Left renal pelvis (tissue), 4 donors: Measurements from ENCODE around the gene RNF40. TPM values are rescaled to one million over a fixed set of nuclear protein-coding genes. Genes with fewer than 3 reads are reported as not detected.
A peak's percentile ranks its signal among the peaks of the same experiment; 100 is the strongest.

Experiments used
- DNase-seq, 4 donors: peaks; one replicate each; pipeline ENCODE4 v3.0.0-alpha.2; 2013; ENCODE audit warnings: low read depth in 4 of 4, low spot score in 3 of 4
- polyA plus RNA-seq, 4 donors: library from polyadenylated mRNA; unstranded; fragments of 120-200 nt; gene quantifications; one replicate each; pipeline ENCODE4 v1.2.1, GENCODE V29; 2013; ENCODE audit not compliant: insufficient read length in 4 of 4

RNF40 gene
- polyA plus RNA-seq, 4 donors: 108 to 129 (median 121) TPM

DNA sequence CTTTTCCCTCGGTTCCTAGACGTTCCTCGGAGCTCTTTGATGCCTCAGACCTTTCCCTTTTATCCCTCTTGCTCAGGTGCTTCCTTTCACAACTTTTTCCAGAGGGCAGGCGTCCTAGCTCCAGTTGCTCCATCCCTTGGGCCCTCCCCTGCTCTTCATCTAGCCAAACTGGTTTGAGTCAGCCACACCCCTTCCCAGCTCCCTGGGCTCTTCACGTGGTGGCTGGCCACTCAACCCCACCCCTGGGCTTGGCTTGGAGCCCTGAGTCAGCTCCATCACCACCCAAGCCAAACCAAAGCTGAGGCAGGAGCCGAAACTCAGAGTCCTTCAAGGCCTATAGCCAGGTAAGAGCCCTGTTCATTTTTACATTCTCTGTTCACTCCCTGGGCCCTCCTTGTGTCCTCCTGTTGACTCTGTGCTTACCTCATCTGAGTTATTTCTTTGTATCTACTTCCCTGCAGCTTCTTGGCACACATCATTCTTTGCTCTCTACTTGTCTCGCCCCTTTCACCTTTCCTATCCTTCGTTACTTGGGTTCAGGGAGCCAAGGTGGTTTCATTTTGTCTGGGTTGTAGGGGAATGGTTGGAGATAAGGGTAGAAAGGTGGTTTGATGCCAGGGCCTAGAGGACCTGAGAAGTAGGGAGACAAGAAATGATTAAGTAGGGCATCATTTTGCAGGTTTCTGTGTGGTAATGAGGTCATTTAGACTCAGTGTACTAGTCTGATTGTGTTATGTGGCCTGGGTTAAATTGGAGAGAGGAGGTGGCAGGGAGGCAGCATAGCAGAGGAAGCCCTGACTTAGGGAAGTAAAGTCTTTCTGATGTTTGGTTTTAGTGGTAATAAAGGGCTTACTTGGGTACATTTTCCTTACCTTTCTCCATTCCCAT is 21.5 kb upstream of the RNF40 start:
- DNase-seq: peak in 2 of 4 donors; percentile 12 to 46

DNA sequence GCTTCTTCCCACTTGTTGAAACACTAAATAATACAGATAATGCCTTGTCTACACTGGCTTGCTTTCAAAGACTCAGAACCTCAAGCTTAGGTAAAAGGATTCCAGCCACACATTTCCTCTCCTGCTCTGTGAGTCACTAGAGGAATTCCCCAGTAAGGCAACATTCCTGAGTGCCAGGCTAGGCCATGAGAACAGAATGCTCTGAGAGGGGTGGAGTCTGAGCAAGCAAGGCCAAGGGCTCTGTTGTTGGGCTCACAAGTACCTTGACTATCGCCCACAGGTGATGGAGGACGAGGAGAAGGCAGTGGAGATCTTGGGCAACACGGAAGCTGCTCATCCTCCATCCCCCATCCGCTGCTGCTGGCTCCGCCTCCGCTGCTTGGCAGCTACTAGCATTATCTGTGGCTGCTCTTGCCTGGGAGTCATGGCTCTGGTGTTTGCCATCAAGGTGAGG is 20.6 kb upstream of the RNF40 start:
- no peak for DNase-seq

DNA sequence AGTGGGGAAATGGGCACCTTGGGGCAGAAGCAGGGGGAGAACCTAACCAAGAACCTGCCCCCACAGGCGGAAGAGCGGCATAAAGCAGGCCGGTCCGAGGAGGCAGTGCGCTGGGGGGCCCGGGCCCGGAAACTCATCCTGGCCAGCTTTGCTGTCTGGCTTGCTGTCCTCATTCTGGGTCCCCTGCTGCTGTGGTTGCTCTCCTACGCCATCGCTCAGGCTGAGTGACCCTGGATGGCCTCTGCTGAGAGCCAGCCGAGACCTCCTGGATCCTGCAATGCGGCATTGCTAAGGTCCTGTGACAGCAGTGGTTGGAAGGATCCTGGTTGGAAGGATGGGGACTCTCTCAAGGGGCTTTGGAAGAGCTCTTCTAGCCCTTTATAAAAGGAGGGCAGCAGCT is 18.4 kb upstream of the RNF40 start:
- no peak for DNase-seq

DNA sequence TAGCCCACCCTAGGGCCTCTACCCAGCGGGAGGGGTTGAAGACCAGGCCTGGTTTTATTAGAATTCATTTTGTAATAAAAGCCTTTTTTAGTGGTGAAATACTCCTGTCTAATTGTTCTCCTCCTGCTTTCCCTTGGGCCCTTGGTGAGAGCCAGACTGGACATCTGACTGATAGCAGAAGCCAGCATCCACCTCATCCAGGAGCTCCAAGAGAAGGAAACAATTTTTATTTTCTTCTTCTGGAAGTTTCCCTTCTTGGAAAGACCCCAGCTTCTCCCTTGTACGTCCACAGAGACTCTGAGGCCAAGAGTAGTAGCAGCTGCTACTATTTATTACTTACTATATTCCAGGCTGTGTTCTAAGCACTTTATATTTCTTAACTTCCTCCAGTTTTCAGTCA is 17.9 kb upstream of the RNF40 start:
- no peak for DNase-seq

DNA sequence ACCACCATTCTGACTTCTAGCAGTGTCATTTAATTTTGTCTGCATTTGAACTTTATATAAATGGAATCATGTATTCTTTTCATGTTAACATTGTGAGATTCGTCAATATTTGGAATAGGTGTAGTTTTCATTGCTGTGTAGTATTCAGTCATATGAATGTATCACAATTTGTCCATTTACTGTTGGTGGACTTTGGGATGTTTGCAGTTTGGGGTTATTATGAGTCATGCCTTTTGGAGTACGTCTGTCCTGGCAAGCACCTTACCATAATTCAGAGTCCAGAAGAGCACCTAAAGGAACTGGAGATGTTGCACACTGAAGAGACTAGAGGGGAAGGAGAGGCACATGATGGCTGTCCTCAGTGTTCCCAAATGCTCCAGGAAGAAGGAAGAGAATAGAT is 17.0 kb upstream of the RNF40 start:
- DNase-seq: no peak

DNA sequence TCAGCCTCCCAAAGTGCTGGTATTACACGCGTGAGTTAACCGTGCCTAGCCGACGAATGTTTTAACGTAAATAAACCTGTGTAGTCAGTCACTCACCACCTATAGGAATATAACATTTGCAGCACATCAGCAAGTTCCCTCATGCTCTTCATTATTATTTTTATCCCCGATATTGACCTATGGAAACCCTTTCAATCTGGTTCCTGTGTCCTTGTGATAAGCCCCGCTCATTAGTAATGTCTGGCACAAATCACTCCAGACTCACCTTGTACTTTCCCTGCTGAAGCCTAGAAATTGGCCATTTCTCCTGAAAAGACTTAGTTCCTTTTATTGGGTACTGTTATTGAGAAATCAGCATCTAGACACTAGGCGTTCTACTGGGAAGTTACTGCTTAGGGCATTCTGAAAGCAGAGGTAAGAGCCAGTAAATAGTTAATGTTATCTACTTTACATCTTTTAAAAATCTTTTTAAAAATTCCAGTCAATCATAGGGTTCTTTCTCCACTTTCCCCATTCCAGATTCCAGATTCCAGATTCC is 15.4 kb upstream of the RNF40 start:
- DNase-seq: no peak

DNA sequence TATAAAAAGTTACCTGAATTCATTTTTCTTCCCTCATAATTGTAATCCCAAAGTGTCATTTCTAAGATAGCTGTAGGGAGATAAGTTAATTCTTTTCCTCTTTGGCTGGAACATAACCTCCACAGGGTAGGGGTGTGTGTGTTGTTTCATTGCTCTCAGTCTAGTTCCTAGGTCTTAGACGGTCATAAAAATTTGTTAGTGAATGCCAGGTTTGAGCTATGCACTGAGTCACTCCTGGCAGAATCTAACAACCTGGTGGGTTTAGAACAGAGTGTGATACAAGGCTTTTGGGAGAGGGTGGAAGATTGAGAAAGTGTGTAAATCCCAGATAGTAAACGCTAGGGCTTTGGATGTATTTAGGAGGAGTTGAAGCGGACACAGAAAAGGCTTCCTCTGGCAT is 14.8 kb upstream of the RNF40 start:
- DNase-seq: no peak

DNA sequence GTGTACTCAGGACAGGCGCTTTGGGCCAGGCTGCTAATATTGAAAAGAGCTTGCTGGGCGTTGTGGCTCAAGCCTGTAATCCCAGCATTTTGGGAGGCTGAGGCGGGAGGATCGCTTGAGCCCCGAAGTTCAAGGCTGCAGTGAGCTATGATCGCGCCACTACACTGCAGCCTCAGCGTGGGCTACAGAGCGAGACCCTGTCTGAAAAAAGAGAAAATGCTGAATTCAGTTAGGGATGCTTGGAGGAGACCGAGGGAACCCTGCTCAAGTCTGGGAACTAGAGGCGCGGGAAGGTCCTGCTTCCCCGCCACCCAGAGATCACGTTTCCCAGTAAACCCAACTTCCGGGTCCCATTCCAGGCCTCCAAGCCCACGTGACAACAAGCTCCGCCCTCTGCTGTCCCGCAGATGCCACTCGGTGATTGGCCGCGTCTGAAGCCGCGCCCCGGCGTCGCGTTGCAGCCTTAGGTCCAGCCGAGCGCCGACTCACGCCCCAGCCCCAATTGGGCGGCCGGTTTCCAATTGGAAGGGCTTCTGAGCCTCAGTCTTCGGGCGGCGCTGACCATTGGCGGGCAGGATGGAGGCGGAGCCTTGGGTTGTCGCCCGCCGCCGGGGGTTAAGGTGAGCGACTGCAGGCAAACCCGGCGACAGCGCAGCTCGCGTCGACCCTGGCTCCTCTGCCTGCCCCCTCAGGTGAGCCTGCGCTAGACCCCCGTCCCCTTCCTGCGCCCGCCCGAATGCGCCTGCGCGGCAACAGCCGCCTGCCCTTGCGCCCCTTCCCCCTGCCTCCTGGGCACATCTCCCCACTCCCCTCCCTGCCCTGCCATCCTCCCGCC is 14.1 kb upstream of the RNF40 start, which contains the start of gene PHKG2:
TSS of gene PHKG2 (plus strand) at position 627 of the 835 bp plus-strand sequence. CDS start 396 bp downstream, outside the sequence.
- DNase-seq: peak; percentile 94 to 97 (median 96)

DNA sequence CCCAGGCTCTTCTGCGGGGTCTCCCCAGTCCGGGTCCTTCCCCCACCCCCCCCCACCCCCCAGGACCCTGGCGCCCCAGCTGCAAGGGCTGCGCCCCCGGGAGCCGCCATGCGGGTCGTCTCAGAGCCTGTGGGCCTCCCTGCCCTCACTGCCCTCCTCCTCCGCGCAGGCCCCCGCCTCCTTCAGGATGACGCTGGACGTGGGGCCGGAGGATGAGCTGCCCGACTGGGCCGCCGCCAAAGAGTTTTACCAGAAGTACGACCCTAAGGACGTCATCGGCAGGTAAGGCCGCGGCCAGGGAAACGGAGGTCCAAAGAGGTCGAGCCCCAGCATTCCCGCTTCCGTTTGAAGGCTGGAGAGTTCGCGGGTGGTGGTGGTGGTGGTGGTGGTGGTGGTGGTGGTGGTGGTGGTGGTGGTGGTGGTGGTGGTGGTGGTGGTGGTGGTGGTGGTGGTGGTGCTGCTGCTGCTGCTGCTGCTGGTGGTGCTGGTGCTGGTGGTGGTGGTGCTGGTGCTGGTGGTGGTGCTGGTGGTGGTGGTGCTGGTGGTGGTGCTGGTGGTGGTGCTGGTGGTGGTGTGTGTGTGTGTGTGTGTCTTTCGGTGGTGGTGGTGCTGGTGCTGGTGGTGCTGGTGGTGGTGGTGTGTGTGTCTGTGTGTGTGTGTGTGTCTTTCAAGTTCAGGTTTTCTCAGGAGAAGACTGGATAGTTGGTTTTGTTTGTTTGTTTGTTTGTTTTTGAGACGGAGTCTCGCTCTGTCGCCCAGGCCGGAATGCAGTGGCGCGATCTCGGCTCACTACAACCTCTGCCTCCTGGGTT is 13.3 kb upstream of the RNF40 start:
- DNase-seq: no peak

DNA sequence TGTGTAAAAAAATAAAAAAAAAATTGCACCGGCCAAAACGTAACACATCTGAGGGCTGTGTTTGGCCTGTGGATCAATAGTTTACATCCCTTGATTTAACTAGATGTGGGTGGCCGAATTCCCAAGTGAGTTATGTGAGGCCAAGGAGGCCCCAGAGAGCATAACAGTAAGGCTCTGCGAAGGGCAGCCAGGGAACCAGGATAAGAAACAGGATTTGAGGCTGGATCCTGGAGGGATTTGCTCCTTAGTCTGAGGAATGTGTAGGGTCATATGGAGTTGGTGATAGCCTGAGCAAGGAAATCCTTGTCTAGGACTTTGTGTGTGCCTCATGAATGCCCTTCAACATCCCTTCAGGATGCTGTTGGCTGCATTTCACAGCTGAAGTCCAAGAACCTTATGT is 11.9 kb upstream of the RNF40 start:
- no peak for DNase-seq

DNA sequence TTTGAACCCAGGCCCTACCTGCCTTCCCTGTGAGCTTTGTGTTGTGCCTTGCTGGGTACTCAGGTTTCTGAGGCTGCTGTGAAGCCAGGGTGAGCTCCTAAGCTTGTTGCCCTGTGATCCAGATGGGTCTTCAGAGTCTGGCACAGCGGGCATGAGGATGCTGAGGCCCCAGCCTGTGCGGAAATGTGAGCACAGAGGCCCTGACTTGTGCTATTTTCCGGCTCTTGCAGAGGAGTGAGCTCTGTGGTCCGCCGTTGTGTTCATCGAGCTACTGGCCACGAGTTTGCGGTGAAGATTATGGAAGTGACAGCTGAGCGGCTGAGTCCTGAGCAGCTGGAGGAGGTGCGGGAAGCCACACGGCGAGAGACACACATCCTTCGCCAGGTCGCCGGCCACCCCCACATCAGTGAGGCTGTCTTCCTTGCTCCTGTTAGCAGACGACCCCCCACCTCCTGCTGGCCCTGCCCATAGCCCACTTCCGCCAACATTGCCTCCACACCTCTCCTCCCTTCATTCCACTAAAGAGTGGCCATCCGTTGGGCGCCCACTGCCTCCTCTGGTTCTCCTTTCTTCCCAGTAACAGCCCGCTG is 11.2 kb upstream of the RNF40 start:
- no peak for DNase-seq

DNA sequence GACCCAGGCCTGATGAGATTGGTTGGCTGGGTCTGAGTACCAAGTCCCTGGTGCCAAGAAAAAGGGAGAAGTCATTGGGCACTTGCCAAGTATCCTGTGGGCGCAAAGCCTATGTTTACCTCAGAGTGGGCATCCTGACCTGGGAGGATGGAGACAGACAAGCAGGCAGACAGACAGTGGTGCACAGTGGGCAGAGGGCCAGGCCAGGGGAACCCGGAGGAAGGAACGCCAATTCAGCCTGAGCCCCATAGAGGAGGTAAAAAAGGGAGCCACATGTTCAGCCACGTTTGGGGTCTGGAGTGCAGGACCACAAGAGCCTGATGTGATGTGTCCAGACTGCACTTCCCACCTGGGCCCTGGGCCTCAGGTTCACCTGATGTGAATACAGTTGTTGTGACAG is 8.5 kb upstream of the RNF40 start:
- no peak for DNase-seq

DNA sequence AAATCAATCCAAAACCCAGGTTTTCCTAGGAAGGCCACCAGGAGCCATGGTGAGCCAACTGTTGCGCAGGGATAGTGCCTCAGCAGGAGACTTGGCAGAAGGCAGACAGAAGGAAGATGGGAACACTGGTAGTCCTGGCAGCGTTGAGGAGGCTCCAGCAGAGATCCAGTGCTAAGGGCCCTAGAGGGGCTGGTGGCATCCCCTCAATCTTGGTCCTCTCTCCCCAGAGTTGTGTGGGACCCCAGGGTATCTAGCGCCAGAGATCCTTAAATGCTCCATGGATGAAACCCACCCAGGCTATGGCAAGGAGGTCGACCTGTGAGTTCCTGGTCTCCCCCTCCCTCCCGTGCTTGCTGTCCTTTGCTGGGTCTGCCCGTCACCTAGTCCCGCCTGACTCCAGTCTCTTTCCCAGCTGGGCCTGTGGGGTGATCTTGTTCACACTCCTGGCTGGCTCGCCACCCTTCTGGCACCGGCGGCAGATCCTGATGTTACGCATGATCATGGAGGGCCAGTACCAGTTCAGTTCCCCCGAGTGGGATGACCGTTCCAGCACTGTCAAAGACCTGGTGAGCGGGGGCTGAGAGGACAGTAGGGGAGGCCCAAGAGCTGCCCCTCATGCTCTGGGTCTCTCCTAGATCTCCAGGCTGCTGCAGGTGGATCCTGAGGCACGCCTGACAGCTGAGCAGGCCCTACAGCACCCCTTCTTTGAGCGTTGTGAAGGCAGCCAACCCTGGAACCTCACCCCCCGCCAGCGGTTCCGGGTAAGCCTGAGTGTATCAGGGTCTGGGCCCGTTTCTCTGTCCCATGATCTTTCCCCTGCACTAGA is 6.0 kb upstream of the RNF40 start:
- DNase-seq: no peak

DNA sequence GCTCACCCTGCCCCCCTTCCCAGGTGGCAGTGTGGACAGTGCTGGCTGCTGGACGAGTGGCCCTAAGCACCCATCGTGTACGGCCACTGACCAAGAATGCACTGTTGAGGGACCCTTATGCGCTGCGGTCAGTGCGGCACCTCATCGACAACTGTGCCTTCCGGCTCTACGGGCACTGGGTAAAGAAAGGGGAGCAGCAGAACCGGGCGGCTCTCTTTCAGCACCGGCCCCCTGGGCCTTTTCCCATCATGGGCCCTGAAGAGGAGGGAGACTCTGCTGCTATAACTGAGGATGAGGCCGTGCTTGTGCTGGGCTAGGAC is 5.4 kb upstream of the RNF40 start:
- DNase-seq: no peak

DNA sequence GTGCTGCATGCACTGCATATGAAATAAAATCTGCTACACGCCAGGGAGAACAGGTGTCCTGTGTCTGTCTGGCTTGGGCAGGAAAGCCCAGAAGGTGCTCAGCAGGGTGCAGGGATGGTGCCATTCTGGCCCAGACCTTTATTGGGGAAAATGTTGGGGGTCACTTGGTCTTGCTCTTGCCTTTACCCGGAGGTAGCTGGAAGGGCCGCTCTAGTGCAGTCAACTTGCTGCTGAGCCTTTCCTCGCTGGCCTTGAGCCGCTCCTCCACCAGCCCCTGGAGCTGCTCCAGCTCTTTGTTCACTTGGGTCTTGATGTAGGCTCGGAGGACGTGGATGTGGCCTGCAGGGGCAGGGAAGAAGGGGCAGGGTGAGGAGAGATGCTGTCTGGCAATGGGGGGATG is 4.8 kb upstream of the RNF40 start:
- no peak for DNase-seq

DNA sequence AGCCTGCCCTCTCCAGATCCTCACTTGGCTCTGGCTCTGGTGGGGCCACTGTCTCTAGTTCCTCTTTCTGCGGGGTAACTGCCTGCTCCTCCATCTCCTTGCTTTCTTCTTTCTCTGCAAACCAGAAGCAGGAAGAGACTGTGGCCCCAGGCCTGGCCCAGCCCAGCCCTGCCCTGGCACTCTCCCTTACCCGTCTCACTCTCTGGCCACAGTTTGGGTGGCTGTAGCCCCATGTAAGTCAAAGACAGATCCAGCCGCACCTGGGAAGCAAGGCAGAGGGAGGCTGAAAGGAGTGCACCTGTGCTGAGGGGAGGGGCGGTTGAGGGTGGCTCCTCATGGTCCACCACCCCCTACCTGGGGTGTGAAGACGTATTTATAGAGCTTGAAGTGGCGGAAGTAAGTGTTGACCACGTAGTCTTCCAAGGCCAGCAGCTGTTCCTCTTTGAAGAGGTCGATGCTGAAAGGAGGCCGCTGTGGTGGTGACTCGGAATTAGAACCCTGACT is 3.1 kb upstream of the RNF40 start:
- DNase-seq: no peak

DNA sequence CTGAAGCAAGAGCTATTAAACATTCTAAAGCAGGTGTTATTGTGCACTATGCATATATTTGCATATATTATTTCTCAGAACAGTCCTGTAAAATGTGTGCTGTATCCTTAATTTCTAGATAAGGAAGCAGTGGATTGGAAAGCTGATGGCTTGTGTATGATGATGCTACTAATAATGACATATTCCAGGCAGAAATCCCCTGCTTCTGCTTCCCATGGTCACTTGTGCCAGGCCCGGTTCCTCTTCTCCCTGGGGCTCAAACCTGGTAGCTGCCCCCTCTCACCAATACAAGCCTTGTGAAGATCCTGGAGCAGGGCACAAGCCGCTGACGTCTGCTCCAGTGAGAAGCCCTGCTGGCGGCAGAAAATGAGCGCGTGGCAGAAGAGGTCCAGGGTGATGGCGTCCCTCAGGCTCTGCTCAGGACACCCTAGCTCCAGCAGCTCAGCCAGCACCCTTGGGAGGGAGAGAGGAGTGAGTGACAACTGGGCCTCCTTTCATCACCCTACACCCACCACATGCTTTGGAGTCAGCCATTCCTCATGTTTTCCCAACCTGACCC is 2.0 kb upstream of the RNF40 start:
- no peak for DNase-seq

DNA sequence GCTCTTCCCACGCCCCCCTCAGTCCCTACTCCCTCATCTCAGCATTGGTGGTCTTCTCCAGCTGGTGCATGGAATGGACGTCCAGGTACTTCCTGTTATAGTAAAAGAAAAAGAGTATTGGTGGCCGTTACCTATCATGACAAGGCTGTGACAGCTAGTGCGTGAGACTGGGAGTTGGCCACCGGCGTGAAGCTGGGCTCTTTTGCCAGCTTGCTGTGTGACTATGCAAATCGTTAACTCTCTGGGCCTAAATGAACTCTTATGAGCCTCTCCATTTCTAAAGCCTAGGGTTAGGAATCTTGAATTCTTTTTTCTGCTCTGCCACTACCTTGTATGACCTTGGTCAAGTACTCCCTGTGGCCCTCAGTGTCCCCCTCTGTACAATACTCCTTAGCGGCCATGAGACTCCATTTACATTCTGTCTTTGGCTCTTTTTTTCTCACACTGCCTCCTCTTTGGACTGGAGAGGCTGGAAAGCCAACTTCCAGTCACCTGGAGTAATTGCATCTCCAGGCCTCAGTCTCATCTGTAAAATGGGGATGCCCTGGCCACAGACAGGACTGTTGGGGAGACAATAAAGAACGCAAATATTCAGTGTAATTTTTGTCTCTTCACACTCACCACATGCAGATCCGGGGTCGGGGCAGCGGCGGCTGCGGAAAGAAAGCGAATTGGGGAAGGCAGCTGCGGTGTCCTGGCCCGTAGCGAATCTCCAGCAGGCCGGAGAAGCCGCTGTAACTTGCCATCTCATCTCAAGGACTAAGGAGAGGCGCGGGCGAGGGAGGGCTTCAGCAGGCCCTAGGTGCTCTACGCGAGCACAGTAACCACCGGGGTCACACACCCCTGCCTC is 1.3 kb upstream of the RNF40 start:
- no peak for DNase-seq
